HG02678 (cell line): Measurements from ENCODE around the gene ITGB3.
"Not testable (repeated sequence)": the region's sequence is repeated elsewhere in the genome, so short reads cannot be mapped to it uniquely, and the experiment has no call there.

Source experiments
- ATAC-seq: cut with Tn5 transposase; IDR thresholded peaks from one replicate; pipeline ENCODE4 v1.9.1; 2021; ENCODE audit warnings: mild to moderate bottlenecking, moderate library complexity; ENCODE audit not compliant: unreplicated experiment

ITGB3 gene

DNA sequence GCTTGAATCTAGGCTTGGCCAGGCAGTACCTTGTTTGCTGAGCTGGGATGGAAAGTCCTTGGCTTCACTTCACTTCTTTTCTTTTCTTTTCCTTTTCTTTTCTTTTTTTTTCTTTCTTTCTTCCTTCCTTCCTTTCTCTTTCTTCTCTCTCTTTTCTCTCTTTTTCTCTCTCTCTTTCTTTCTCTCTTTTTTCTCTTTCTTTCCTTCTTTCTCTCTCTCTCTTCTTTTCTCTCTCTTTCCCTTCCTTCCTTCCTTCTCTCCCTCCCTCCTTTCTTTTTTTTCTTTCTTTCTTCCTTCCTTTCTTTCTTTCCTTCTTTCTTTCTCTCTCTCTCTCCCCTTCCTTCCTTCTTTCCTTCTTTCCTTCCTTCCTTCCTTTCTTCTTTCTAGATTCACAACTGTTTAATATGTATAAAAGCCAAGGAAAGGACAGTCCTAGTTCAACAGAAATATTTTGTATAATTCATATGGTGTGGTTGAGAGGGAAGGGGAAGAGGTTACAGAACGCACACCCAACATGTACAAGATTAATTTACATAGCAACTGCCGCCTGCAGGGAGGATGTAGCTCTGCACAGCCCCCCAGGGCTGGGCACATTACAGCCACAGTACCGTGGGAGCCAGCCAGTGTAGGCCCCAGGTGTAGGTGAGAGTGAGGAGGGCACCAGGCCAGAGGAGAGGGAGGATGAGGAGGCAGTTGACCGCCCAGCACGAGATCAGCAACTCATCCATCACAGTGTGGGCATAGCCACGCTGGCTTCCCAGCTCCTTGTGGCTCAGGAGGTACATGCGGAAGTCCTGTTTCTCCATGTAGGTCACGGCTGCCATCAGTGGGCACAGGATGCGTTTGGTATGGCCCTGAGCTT, 9.7 kb upstream of the ITGB3 start:
- ATAC-seq, result no peak

DNA sequence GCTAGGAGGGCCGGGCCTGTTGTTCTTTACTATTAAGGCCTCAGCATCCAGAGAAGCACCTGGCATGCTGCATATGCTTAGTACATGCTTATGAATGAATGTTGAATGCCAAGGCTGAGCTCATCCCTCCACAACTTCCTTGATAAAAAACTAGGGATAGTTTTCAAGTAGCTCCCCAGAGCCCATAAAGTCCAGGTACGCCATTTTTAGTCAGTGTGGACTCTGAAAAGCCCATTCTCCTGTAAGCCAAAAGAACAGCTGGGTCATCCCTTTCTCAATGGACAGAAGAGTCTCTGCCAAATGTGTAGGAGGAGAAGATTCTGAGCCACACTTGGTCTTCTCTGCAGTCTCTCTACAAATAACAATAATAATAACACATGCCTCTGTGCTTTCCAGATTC, 8.9 kb upstream of the ITGB3 start:
- ATAC-seq, result no peak

DNA sequence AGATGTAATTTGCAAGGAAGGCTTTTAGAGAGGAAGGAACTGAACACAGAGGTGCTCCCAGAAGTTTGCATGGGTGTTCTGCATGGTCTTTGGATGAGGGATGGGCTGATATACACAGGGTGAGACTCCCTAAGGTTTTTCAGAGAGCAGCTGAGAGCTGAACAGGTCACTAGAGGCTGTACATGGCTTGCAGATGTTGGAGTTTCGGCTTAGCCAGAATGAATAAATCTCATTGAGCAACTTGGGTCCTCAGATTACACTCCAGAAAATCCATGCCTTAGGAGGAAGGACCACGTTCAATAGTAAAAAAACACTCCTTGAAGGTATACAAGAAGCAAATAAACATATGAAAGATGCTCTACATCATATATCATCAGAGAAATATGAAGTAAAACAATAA, 7.5 kb upstream of the ITGB3 start:
- no peak for ATAC-seq

- ATAC-seq, result no peak
Measured at GRCh38 chr17:47250855-47251254, 2.8 kb upstream of the ITGB3 start.

- ATAC-seq, result no peak
Measured at GRCh38 chr17:47251421-47251940, 2.1 kb upstream of the ITGB3 start.

GRCh38 chr17:47252209-47252608, 1.4 kb upstream of the ITGB3 start:
- no peak for ATAC-seq

- no peak for ATAC-seq
Measured at GRCh38 chr17:47252766-47253512, 688 bp upstream of the ITGB3 start.

DNA sequence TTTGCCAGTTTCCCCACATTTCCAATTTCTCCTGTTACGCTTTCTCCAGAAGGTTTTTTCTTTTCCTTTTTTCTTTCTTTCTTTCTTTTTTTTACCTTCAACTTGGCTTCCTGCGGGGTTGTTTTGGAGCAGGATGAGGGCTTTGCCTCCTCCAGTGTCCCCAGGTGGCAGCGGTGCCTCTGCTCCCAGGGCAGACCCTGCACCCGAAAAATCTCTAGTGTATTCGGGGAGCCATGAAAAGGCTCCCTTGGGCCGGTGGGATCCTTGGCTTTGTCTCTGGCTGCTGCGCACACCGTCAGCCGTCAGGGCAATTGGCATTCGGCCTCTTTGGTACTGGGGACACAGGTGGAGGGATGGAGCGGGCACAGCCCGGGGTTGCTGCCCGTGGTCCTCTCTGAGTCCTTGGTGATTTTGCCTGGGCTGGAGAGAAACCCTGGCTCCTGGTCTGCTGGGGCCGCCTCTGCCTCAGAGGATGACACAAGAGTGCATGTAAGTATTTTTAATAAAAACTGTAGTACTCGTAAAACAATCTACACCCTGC, 846 bp downstream of the ITGB3 start:
- no peak for ATAC-seq

DNA sequence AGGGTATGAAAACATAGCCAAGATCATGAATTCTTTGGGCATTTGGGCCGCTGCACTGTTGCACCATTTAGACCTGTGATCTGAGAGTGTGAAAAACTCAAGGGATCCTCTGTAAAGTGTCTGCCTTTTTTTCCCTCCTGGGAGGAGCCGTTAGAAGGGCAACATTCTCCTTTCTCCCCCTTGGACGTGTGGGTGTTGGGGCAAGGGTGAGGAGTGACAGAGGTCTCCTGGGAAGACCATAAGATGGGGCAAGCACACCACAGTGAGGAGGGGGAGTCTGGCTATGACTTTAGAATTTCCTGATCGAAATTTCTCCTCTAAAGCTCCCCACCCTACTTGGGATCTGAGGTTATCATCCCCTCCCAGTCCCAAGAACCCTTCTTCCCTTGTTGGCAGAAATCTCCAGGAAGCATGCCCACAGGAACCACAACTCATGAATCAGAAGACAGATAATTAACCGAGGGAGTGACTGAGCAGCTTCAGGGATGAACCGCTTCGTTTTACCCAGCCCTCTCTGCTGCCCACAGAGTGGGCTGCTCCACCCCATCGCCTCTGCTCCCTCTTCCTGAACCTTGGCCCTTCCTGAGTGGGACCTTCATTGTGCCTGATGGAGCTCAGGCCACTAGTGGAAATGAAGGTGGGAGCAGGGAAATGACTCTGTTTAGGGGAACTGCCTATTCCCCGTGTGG, 4.2 kb downstream of the ITGB3 start:
- no peak for ATAC-seq

- ATAC-seq, result no peak
Measured at GRCh38 chr17:47262586-47262985, 9.0 kb downstream of the ITGB3 start.

DNA sequence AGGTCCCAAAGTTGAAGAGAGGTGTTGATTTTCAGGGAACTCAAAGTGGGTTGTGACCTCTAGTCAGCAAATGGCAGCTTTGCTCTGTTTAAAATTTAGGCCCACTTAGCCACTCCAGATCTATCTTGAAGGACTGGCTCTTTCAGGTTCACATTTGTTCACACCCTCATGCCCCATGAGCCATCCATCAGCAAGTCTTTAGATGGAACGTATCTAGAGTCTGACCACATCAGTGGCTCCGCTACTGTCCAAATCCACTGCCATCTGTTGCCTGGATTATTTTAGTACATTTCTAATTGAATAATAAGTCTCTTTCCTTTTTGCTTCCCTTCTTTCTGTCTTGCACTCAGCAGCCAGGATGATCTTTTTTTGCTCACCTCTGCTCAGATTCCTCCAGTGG, 10.5 kb downstream of the ITGB3 start:
- ATAC-seq, result no peak

DNA sequence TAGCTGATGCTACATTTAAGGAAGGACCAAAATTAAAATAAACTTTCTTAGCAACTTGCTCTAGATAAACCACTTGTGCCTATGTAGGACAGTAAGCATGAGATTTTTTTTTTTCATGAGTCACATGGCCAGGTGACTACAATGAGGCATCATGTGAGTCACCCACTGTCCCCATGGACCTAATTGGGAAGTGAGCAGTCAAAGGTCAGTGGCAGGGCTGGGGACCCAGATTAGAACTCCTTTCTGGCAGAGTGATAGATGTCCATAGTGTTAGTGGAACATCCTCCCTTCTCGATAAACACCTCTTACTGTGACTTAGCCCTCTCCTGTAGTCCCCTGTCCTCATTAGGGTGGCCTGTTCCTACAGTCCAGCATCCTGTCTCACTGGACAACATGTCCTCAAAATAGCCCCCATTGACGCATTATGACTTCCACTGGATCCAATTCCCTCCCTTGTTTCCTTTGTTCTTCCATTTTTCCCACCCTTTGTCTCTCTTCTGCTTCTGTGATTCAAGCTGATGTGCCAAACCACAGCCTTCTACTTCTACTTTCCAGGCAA, 12.4 kb downstream of the ITGB3 start:
- ATAC-seq, result no peak

- no peak for ATAC-seq
Measured at GRCh38 chr17:47266782-47267181, 13.2 kb downstream of the ITGB3 start.

GRCh38 chr17:47267354-47267828, 13.8 kb downstream of the ITGB3 start:
- no peak for ATAC-seq

GRCh38 chr17:47268964-47269363, 15.3 kb downstream of the ITGB3 start:
- not testable (repeated sequence) for ATAC-seq

- not testable (repeated sequence) for ATAC-seq
Measured at GRCh38 chr17:47269561-47270280, 16.1 kb downstream of the ITGB3 start.

- ATAC-seq, result no peak
Measured at GRCh38 chr17:47270946-47271705, 17.5 kb downstream of the ITGB3 start.

DNA sequence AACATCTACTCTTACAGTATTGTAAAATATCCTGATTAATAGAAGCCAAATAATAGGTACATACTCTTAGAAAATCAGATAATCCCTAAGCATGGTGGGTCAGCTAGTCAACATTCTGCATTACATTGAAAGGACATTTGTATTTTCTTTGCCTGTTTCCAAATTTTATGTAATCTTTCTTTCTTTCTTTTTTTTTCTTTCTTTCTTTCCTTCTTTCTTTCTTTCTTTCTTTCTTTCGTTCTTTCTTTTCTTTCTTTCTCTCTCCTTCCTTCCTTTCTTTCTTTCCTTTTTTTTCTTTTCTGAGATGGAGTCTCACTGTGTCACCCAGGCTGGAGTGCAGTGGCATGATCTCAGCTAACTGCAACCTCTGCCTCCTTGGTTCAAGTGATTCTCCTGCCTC, 18.9 kb downstream of the ITGB3 start:
- ATAC-seq, result no peak

DNA sequence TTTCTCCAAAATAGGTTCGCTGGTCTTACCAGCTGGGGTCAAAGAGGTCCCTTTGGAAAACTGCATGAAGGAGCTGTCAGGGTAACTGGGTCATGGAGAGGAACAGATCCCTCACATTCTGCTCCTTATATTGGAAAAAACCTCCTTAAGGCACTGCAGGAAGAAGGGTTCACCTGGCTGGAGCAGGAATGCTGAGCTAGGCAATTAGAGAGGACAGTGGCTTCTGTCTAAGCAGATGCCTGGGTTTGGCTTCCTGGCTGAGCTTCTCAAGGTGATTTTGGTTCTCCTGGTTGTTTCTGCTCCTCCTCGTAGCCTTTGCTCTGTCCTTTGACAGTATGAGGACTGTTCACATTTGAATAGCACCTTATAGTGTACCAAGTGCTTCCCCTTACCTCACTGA, 19.6 kb downstream of the ITGB3 start:
- no peak for ATAC-seq
